ENCODE measurements around the gene TSC2. TPM values are rescaled to one million over a fixed set of nuclear protein-coding genes. Genes with fewer than 3 reads are reported as not detected.

The TSC2 gene
- total RNA-seq, 3 donors from 2014 or later, result 41.6 to 52.4 (median 48.9) TPM

DNA sequence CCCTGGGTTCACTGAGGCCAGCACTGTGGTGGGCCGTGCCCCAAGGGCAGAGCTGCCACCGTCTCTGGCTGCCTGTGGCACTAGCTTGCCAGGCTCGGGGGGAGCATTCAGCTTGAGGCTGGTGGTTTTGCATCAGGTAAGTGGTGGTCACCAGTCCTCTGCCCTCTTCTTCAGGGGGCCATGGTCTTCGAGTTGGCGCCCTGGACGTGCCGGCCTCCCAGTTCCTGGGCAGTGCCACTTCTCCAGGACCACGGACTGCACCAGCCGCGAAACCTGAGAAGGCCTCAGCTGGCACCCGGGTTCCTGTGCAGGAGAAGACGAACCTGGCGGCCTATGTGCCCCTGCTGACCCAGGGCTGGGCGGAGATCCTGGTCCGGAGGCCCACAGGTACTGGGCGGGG lies 32.2 kb downstream of the TSC2 start:
- Histone ChIP-seq H3K27me3 (no peaks in the 10 kb centered on the region), H3K27ac (no peak overlapping the region), H3K9me3 (no peaks in the 10 kb centered on the region), H3K4me3 (no peak overlapping the region), H3K4me1 (peaks cover 7 to 16% of the 10 kb centered on the region in 2 donors), H3K36me3 (no peaks in the 10 kb centered on the region)
- TF ChIP-seq POLR2AphosphoS5 (IDR thresholded peaks at IDR 0.05) (no peak), POLR2A (IDR thresholded peaks at IDR 0.05) (no peak)
- TF ChIP-seq, protein P1, sequence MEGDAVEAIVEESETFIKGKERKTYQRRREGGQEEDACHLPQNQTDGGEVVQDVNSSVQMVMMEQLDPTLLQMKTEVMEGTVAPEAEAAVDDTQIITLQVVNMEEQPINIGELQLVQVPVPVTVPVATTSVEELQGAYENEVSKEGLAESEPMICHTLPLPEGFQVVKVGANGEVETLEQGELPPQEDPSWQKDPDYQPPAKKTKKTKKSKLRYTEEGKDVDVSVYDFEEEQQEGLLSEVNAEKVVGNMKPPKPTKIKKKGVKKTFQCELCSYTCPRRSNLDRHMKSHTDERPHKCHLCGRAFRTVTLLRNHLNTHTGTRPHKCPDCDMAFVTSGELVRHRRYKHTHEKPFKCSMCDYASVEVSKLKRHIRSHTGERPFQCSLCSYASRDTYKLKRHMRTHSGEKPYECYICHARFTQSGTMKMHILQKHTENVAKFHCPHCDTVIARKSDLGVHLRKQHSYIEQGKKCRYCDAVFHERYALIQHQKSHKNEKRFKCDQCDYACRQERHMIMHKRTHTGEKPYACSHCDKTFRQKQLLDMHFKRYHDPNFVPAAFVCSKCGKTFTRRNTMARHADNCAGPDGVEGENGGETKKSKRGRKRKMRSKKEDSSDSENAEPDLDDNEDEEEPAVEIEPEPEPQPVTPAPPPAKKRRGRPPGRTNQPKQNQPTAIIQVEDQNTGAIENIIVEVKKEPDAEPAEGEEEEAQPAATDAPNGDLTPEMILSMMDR (IDR thresholded peaks at IDR 0.05), result no peak
- intact Hi-C loops (cut with DNase I; ENCODE audit: low total_unique reads), result loop anchor here (5.0 kb wide), 1 partner anchor 372 kb away; no protein-coding TSS in a partner anchor
- DNase-seq (ENCODE audit: low spot score in 2 of 2), result no peak

DNA sequence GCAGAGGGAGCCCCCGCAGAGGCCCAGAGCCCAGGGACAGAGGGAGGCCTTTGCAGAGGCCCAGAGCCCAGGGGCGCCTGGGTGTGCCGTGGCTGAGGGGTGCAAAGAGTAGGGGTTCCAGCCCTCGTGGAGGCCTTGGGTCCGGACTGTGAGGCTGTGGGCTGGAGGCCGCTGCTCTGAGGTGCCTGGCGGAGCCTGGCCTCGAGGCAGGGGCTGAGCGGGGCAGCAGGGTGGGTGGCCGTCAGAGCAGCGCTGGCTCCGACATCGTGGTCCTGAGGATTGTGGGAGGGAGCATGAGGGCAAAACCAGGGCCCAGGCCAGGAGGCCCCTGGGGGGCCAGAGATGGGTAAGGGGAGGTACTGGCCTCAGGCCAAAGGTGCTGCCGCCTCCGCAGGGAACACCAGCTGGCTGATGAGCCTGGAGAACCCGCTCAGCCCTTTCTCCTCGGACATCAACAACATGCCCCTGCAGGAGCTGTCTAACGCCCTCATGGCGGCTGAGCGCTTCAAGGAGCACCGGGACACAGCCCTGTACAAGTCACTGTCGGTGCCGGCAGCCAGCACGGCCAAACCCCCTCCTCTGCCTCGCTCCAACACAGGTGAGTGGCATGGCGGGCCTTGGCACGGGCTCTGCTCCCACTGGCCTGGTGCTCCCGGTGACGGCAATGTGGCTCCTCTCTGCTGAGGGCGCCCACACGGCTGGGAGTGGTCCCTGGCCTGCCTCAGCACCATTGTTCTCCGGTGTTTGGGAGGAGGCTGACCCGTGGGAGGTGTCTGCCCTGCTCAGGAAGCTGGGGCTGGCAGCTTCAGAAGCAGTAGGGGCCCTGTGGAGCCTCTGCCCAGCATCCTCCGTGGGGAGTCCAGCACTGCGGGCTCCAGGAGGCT lies 33.7 kb downstream of the TSC2 start:
- TF ChIP-seq POLR2A (IDR thresholded peaks at IDR 0.05) (no peak), POLR2AphosphoS5 (IDR thresholded peaks at IDR 0.05) (no peak)
- TF ChIP-seq, protein P1 (IDR thresholded peaks at IDR 0.05), result no peak
- Histone ChIP-seq H3K27ac (peak overlapping the region; percentile 75), H3K36me3 (no peaks in the 10 kb centered on the region), H3K4me1 (peaks cover 7 to 16% of the 10 kb centered on the region in 2 donors), H3K9me3 (no peaks in the 10 kb centered on the region), H3K27me3 (no peaks in the 10 kb centered on the region), H3K4me3 (no peak overlapping the region)
- no peak for DNase-seq (ENCODE audit: low spot score in 2 of 2)
- intact Hi-C loops (cut with DNase I; ENCODE audit: low total_unique reads), result no loop called here

DNA sequence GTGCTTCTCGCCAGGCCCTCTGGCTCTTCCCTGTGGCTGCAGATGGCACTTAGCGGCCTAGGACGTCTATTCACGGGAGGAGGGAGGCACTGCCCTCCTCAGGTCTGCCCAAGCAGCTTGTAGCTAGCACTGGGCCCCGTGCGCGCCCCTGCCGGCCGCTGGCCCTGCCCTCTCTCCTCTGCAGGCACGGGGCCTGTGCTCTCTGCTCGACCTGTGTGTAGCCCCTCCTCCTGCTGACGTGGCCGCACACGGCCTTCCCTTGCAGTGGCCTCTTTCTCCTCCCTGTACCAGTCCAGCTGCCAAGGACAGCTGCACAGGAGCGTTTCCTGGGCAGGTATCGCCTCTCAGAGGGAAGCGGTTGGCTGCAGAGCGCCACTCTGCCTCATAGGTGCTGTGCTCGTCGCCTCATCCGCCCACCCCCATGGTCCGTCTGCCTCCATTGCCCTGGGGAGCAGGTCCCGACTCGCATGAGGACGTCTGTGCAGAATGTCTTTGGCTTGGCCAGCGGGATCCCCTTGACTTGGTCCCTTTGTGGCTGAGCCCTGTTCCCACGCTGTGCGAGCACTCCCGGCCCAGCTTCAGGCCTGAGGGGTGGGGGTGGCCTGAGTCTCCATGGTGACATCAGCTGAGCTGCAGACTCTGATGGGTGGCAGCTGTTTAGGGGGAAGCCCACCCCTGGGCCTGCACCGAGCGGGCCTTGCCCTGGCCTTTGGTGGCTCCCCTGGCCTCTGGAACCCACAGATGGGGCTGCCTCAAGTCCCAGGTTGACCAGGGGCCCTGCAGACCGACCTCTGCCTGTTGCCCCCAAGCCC lies 34.6 kb downstream of the TSC2 start:
- Histone ChIP-seq H3K4me3 (no peak overlapping the region), H3K27ac (peak overlapping the region; percentile 75), H3K9me3 (no peaks in the 10 kb centered on the region), H3K36me3 (no peaks in the 10 kb centered on the region), H3K27me3 (no peaks in the 10 kb centered on the region), H3K4me1 (peaks cover 7 to 16% of the 10 kb centered on the region in 2 donors)
- intact Hi-C loops (cut with DNase I; ENCODE audit: low total_unique reads), result no loop called here
- TF ChIP-seq POLR2AphosphoS5 (IDR thresholded peaks at IDR 0.05) (no peak), POLR2A (IDR thresholded peaks at IDR 0.05) (no peak)
- TF ChIP-seq, protein P1 (IDR thresholded peaks at IDR 0.05), result peak in 2 of 3 donors; percentile 12 to 24
- DNase-seq (ENCODE audit: low spot score in 2 of 2), result peak in 1 of 2 donors; percentile 88

DNA sequence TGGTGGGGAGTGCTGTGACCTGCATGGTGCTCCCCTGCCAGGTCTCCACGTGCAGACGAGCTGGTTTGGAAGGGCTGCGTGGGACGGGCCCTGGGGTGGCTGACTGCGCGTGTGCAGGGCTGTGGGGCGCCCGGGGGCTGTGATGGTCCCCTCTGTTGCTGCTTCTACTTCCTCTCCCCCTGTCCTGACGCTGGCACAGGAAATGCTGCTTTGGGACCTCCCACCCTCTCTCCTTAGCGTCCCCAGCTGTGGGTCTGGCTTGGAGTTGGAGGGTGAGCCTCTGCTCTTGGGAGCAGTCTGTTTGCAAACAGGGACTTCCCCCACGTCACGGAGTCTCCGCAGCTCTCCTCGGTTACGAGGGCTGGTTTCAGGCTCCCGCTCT lies 35.2 kb downstream of the TSC2 start:
- Histone ChIP-seq H3K27ac (peak overlapping the region; percentile 58 to 75), H3K27me3 (no peaks in the 10 kb centered on the region), H3K4me3 (no peak overlapping the region), H3K9me3 (no peaks in the 10 kb centered on the region), H3K36me3 (no peaks in the 10 kb centered on the region), H3K4me1 (peaks cover 7 to 16% of the 10 kb centered on the region in 2 donors)
- TF ChIP-seq POLR2AphosphoS5 (IDR thresholded peaks at IDR 0.05) (no peak), POLR2A (IDR thresholded peaks at IDR 0.05) (no peak)
- TF ChIP-seq, protein P1 (IDR thresholded peaks at IDR 0.05), result no peak
- intact Hi-C loops (cut with DNase I; ENCODE audit: low total_unique reads), result no loop called here
- DNase-seq (ENCODE audit: low spot score in 2 of 2), result no peak

All from breast epithelium (tissue), 4 donors.